ENCODE data around the gene KDM2A.
A peak's percentile ranks its signal among the peaks of the same experiment; 100 is the strongest.

The KDM2A gene

DNA sequence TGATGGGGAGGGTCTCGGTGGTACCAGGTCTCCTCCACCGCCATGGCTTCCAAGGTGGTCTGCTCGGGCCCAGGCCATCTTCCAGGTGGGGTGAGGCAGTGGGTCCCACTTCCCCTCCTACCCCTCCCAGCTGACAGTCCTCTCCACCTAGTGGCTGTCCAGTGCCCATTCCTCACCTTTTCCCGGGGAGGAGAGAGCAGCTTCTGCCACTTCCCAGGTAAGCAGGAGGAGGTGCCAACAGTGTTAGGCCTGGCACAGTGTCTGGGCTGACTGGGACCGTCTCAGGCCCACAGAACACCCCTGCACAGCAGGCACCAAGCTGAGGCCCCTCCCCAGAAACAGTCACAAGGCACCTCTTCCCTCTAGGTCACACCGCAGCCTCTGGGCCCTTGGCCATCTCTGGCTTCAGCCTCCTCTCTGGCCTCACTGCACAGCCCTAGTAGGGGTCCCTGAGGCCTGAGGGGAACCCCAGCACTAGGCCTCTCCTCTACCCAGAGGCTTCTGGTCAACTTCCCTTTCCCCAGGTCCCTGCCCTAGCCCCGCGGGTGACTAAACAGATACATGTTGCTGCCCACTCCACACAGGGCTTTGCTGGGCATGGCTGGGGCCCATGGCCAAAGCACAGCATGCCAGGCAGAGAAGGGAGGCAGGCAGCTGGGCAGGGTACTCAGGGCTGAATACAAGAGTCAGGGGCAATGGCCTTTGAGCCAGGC, 167.7 kb downstream of the KDM2A start:
- DNase-seq = no peak

DNA sequence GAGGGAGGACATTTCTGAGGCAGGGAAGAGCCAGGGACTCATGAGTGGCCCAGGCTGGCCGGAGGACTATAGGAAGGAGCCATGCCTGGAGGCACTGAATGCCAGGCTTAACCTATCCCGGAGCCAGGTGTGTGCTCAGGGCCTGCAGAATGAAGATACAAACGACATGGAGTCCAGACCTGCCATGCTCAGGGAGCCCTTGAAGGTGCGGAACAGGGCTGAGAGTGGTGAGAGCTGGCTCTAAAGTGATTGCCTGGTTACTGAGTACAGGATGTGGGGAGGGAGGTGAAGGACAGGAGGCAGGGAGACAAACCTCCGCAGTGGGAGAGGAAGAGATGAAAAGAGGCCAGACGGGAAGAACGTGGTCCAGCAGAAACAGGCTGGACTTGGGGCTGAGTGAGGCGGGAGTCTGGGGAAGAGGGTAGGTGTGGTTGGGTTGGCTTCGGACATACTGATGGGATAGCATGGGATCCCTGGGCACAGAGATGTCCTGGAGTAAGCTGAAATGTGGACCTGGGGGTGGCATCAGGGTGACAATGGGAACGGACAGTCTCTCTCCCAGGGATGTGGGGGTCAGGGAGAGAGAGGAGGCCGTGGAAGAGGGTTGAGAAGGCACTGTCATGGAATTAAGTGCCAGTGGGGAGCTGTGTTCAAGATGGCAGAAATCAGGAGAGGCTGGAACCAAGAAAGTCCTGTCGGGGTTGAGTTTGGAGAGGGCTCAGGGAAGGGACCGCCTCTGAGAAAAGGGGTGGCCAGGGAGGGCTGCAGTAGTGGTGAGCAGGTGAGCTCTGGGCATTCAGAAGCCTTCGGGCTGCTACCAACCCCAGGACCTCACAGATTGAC, 168.5 kb downstream of the KDM2A start:
- no peak for DNase-seq

DNA sequence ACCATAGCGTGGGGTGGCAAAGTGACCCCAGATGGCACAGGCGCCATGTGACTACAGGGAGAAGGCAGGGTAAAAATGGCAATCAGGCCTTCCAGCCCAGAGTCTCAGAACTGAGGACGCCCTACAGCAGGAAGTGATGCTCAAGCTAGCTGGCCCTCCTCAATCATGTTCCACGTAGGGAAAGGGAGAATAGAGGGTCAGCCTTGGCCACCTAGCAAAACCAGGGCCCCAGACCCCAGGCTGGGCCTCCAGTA, 169.1 kb downstream of the KDM2A start:
- no peak for DNase-seq

DNA sequence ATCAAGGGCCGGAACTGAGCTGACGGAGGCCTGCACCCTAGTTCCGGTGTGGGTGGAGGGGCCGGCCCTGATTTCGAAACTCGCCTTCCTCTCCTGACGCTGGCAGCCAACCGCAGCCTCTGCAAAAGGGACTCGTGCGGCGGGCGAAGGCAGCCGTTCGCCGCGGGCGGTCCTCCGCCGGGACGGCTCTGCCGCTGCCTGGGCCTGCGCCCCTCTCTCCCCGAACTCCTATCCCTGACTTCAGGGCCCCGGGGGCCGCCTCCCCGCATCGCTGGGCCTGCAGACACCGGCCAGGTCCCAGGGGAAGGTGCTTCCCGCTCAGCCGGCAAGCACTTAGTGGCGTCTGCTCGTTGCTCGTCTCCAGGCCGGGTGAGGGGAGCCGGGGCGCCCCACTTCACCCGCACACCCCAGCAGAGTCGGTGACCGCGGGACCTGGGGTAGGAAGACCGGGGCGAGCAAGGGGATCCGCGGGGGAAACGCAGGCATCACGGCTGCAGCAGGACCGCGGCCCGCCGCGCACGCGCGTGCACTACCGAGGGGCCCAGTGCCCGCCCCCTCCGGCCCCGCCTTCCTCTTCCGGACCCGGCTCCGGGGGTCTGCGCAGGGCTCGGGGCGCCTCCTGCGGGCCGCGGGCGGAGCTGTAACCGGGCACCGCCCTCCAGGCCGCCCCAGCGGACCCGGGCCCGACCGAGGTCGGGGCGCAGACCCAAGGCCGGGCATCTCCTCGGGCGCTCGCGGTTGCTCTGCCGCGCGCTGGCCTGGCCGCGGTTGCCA, 169.6 kb downstream of the KDM2A start:
- peak; percentile 86 for DNase-seq

DNA sequence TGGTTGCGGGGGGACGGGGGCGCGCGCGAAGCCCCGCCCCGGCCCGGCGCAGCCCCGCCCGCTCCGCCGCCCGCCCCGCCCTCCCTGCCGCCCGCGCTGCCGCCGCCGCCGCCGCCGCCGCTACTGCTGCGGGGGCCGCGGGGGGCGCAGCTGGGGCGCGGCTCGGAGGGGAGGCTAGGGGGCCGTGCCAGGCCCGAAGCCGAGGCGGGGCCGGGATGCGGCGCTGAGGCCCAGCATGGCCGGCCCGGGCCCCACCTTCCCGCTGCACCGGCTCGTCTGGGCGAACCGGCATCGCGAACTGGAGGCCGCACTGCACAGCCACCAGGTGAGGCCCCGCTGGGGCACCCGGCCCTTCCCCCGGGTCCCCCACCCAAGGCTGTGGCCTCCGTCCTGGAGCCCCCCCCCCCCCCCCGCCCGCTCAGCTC, 170.2 kb downstream of the KDM2A start, which contains the start of gene ANKRD13D:
TSS of gene ANKRD13D (plus strand) at position 78 of the 425 bp plus-strand sequence. CDS start at position 236, 158 bp downstream.
- no peak for DNase-seq

DNA sequence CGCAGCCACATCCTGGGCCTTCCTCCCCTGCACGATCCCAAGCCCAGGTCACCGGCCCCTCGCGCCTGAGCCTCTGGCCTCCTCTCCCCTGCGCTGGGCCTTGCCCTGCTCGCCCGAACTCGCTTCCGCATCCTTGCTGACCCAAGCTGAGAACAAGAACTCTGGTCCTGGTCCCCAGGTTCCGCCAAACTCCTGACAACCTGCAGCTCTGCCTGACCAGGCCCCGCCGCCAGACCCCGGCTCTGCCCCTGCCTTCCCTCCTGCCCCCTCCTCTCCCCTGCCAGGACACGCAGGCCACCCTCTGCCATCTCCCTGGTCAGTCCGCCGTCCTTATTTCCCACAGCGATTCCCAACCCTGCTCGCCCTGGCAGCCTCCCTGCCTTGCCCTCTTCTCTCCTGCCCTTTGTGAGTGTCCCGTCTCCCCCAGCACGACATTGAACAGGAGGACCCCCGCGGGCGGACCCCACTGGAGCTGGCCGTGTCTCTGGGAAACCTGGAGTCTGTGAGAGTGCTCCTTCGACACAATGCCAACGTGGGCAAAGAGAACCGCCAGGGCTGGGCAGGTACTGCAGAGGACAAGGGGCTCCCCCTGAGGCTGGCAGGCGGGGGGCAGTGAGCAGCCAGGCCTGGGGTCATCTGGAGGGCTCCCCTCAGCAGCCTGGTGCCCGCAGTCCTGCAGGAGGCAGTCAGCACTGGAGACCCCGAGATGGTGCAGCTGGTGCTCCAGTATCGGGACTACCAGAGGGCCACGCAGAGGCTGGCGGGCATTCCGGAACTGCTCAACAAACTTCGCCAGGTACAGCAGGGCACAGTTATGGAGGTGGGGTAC, 170.8 kb downstream of the KDM2A start:
- DNase-seq = no peak

DNA sequence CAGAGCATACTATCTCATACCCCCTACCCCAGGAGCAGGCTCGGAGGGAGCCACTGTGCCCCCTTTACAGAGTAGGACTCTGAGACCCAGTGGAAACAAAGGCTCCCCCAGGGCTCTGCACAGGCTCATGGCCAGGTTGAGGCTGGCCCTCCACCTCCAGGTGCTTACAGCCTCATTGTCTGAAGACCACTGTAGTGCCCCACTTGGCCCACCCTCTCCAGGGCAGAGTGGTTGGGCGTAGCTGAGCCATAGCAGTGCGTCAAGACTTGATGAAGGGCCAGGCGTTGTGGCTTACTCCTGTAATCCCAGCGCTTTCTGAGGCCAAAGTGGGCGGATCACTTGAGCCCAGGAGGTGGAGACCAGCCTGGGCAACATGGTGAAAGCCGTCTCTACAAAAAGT, 171.7 kb downstream of the KDM2A start:
- no peak for DNase-seq

DNA sequence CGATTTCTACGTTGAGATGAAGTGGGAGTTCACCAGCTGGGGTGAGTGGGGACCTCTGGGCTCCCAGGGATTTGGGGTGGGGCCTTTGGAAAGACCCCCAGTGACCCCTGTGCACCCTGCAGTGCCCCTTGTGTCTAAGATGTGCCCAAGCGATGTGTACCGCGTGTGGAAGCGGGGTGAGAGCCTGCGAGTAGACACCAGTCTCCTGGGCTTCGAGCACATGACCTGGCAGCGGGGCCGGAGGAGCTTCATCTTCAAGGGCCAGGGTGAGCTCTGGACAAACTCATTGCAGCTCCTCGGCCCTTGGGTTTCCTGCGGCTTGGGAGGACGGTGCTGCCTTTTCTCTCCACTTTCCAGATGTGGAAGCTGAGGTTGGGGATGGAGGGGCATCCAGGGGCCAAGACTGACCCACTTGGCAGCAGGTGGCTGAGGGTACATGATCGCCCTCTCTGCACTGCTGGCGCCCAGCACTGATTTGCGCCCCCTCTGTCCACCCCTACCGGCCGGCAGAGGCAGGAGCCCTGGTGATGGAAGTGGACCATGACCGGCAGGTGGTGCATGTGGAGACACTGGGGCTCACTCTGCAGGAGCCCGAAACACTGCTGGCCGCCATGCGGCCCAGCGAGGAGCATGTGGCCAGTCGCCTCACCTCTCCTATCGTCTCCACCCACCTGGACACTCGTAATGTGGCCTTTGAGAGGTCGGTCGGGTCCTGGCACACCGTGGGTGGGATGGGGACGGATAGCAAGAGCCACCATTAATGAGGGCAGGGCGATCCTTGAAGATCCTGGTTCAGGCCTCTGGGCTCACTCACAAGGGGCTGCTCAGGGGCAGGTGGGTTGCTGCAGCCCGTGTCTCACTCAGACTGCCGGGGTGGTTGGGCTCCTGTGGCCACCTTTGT, 172.7 kb downstream of the KDM2A start:
- DNase-seq = no peak

DNA sequence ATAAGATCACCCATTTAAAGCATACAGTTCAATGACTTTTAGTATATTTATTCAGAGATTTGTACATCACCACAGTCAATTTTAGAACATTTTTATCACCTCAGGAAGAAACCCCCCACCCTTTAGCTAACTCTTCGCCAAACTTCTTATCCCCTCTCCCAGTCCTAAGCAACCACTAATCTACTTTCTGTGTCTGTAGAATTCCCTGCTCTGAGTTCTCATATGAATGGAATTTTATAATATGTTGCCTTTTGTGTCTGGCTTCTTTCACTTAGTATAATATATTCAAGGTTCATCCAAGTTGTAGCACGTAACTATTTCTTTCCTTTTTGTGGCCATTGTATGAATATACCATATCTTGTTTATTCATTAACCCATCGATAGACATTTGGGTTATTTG, 173.6 kb downstream of the KDM2A start:
- no peak for DNase-seq

DNA sequence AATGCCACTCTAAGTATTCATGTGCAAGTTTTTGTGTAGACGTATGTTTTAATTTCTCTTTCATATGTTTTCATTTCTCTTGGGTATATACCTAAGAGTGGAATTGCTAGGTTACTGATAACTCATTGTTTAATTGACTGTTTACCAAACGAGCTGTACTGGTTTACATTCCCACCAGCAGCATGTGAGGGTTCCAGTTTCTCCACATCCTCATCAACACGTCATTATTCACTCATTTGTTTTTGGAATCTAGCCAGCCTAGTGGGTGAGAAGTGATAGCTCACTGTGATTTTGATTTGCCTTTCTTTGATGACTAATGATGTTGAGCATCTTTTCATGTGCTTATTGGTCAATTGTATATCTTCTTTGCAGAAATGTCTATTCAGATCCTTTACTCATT, 174.0 kb downstream of the KDM2A start:
- peak; percentile 42 for DNase-seq

DNA sequence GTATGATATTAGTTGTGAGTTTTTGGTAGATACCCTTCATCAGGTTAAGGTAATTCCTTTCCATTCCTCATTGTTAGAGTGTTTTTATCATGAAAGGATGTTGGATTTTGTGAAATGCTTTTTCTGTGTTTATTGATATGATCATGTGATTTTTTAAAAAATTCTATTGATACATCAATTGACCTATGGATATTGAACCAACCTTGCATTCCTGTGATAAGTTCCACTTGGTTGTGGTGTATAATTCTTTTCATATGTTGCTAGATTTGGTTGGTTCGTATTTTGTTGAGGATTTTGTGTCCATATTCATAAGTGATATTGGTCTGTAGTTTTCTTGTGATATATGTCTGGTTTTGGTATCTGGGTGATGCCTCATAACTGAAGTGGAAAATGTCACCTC, 176.8 kb downstream of the KDM2A start:
- no peak for DNase-seq

DNA sequence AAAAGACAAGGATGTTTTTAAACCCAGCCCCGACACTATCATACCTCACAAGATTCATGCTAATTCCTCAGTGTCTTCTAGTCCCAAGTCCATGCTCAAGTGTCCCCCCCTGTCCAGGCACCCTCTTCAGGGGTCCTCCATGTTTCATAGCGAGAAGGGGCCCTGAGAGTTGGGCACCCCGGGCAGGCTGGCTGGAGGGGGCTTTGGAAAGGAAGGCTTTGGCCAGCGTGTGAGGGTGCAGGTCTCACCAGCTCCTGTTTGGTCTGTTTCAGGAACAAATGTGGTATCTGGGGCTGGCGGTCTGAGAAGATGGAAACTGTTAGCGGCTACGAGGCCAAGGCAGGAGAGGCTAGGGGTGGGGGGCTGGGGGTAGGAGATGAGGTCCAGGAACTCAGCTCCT, 179.7 kb downstream of the KDM2A start:
- DNase-seq = no peak

DNA sequence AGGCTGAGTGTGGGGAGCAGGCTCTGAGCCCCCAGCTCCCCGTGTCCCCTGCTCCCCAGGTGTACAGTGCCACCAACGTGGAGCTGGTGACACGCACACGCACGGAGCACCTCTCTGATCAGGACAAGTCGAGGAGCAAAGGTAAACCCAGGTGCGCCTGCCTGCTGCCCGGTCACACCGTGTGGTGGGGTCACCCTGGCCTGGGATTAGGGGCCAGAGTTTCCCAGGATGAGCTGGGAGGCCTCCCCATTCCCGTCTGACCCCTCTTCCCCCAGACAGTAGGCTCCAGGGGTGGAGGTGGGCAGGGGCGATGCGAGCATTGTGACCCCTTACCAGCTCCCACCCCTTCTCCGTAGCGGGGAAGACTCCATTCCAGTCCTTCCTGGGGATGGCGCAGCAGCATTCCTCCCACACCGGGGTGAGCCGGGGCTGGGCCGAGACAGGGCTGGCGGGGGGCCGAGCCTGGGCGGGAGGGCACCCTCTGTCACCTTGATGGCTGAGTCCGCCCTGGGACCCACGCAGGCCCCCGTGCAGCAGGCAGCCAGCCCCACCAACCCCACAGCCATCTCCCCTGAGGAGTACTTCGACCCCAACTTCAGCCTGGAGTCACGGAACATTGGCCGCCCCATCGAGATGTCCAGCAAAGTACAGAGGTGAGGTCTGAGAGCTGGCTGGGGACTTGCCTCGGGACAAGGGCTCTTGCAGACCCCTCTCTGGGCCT, 180.6 kb downstream of the KDM2A start:
- no peak for DNase-seq

DNA sequence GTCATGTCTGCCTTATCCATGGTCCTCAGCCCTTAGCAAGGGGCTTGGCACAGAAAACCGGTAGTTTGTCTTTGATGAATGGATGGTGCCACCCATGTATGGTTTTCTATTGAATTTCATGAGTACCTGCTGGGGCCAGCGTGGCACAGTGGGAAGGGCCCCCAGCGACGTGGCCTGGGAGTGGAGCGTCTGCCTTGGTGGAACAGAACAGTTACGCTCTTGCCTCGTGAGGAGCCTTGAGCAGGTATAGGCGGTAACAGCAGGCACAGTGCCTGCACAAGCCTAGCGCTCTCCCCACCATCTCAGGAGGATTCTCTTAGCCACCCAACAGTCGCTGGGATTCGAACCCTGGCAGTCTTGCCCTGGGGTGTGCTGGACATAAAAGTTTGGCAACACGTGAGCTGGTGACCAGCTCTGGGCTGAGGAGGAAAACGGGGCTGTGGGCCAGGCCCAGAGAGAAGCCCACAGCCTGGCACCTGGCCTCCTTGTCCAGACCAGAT, 181.2 kb downstream of the KDM2A start:
- DNase-seq = no peak

DNA sequence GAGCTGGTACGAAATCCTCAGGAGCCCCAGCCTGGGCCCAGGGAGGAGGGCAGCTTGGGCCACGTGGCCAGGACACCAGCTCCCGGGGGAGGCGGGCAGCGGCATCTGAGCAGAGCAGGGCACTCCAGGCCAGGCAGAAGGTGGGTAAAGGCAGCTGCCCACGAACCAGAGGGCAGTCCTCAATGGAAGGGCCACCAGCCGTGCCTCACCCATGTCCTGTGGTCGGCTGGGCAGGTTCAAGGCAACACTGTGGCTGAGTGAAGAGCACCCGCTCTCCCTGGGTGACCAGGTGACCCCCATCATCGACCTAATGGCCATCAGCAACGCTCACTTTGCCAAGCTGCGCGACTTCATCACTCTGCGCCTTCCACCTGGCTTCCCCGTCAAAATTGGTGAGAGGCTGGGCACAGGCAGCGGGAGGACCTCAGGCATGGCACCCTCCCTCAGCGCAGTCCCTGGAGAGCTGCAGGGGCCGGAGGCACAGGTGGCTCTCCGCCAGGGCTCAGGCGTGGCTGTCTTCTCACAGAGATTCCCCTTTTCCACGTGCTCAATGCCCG, 181.8 kb downstream of the KDM2A start:
- DNase-seq = no peak

DNA sequence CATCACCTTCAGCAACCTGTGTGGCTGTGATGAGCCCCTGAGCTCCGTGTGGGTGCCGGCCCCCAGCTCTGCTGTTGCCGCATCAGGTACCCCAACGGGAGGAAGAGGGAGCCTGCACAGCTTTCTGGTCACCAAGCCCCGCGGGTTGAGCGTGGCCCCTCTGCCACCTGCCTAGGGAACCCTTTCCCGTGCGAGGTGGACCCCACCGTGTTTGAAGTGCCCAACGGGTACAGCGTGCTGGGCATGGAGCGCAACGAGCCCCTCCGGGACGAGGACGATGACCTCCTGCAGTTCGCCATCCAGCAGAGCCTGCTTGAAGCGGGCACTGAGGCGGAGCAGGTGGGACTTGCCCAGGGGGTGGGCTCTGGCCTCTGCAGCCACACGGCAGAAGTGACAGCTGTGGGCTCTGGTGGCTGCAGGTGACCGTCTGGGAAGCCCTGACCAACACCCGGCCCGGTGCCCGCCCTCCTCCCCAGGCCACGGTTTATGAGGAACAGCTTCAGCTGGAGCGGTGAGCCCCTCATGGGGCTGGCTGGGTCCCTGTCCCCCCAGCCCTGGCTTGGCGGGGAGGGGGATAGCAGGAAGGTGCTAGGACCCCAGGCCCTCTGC, 182.4 kb downstream of the KDM2A start:
- no peak for DNase-seq

DNA sequence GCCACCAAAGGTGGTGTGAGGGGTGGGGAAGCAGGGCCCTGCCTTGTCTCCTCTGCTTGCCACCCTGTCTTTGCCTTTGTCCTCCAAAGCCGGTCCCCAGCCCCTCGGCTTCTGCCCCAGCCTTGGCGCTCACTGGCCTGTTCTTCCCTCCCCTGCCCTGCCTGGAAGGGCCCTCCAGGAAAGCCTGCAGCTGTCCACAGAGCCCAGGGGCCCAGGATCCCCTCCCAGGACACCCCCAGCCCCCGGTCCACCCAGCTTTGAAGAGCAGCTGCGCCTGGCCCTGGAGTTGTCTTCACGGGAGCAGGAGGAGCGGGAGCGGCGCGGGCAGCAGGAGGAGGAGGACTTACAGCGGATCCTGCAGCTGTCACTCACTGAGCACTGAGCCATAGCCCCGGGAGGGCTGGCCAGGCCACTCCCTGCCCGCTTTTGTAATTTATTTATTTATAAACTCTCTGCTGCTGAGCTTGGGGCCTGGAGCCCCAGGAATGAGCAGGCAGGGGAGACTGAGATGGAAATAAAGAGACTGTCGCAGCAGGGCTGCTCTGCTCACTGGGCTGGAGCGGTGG, 183.0 kb downstream of the KDM2A start:
- DNase-seq = peak; percentile 28

DNA sequence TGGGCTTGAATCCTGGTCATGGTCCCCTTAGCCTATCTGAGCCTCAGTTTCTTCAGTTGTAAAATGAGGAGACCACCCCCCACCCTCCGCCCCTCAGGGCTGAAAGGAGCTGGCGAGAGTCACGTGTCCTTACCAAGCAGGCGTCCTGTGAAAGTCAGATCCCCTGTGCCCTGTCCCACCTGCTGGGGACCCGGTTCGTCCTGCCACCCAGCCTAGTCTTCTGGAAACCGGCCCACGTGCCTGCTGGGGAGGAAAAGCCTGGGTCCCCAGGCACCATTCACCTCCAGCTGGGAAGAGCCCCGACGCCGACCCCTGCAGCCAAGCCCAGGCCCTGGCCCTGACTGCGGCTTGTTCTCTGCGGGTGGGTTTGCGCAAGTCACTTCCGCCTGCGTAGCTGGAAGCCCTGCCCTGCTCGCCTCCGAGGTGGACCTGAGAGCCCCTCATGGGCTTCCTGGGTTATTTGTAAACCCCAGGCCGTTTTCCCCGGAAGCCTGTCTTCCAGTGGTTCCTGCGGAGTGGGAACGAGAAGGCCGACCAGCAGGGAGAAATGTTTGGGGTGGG, 183.6 kb downstream of the KDM2A start:
- no peak for DNase-seq

All from fibroblast of skin of back (primary cell).